K562 (cell line): ENCODE results near the gene ZNF333. TPM values are rescaled to one million over a fixed set of nuclear protein-coding genes. Genes with fewer than 3 reads are reported as not detected.
A peak's percentile ranks its signal among the peaks of the same experiment; 100 is the strongest.

Source experiments
- ARID1B ChIP-seq: fragments of 450-650 bp; IDR thresholded peaks from 2 replicates; pipeline ENCODE4 v1.6.1; 2016; ENCODE audit warnings: antibody characterized with exemption, mild to moderate bottlenecking, inconsistent platforms
- BRCA1 ChIP-seq, 2 experiments: fragments of 450-650 bp in 1 of 2; sonication (generic) in 1 of 2; formaldehyde crosslinking in 1 of 2; IDR thresholded peaks; 2 replicates each; pipeline versions ENCODE4 v1.5.0 to v1.6.1; 2017 to 2020; ENCODE audit warnings: mild to moderate bottlenecking in 1 of 2, missing genetic modification reagents in 1 of 2
- CEBPG ChIP-seq, 3 experiments: fragments of 200-800 bp in 1 of 3; sonication (Bioruptor generic) in 1 of 3; sonication (generic) in 1 of 3; formaldehyde crosslinking in 1 of 3; IDR thresholded peaks in 2 of 3; conservative IDR thresholded peaks in 1 of 3; 2 replicates each; pipeline versions ENCODE4 v1.6.1 to v1.8.0; 2016 to 2022; ENCODE audit warnings: missing compliant biosample characterization in 2 of 3, missing genetic modification characterization in 2 of 3, mild to moderate bottlenecking in 1 of 3, missing genetic modification reagents in 1 of 3
- DMBX1 ChIP-seq: fragments of 250-450 bp; sonication (Bioruptor Pico); IDR thresholded peaks from 2 replicates; pipeline ENCODE4 v1.8.0; 2022; ENCODE audit warnings: inconsistent platforms, mild to moderate bottlenecking, moderate library complexity, borderline replicate concordance
- ELF4 ChIP-seq: fragments of 450-650 bp; formaldehyde crosslinking; IDR thresholded peaks from 2 replicates; pipeline ENCODE4 v1.4.0; 2022; ENCODE audit warnings: missing genetic modification characterization
- GABPA ChIP-seq: fragments of 200-800 bp; sonication (Bioruptor generic); conservative IDR thresholded peaks from 2 replicates; pipeline ENCODE4 v1.6.1; 2016; ENCODE audit warnings: low read depth, missing genetic modification characterization, missing compliant biosample characterization
- HCFC1 ChIP-seq: IDR thresholded peaks from 2 replicates; pipeline ENCODE4 v1.6.1; 2012; ENCODE audit warnings: low read depth, low read length, improper control_type of control experiment
- KHSRP ChIP-seq: fragments of 450-650 bp; IDR thresholded peaks from 2 replicates; pipeline ENCODE4 v1.6.1; 2017
- MEF2A ChIP-seq: IDR thresholded peaks from 2 replicates; pipeline ENCODE4 v1.6.1; 2011; ENCODE audit warnings: low read depth, mild to moderate bottlenecking, low read length, moderate library complexity; ENCODE audit not compliant: control insufficient read depth
- NFATC3 ChIP-seq: fragments of 450-650 bp; IDR thresholded peaks from 2 replicates; pipeline ENCODE4 v1.6.1; 2017; ENCODE audit warnings: mild to moderate bottlenecking
- POLR2A ChIP-seq: fragments of 450-650 bp; conservative IDR thresholded peaks from 2 replicates; pipeline ENCODE4 v1.6.1; 2016
- POLR2AphosphoS2 ChIP-seq: IDR thresholded peaks from 2 replicates; pipeline ENCODE4 v1.6.1; 2012; ENCODE audit warnings: low read length, improper control_type of control experiment
- POLR2B ChIP-seq: fragments of 450-650 bp; IDR thresholded peaks from 2 replicates; pipeline ENCODE4 v1.6.1; 2018; ENCODE audit warnings: low read depth; ENCODE audit not compliant: partially characterized antibody
- POLR2H ChIP-seq: IDR thresholded peaks from 2 replicates; pipeline ENCODE4 v1.6.1; 2016; ENCODE audit warnings: missing genetic modification characterization, low read depth, mild to moderate bottlenecking, control low read depth, missing compliant biosample characterization, moderate library complexity
- POLR3A ChIP-seq: IDR thresholded peaks from 2 replicates; pipeline ENCODE4 v1.6.1; 2011; ENCODE audit warnings: borderline replicate concordance, mild to moderate bottlenecking, moderate library complexity; ENCODE audit not compliant: insufficient read length, insufficient read depth; ENCODE audit errors: extremely low read depth
- RFX7 ChIP-seq: fragments of 250-450 bp; sonication (Bioruptor Pico); IDR thresholded peaks from 2 replicates; pipeline ENCODE4 v1.5.1; 2021; ENCODE audit warnings: mild to moderate bottlenecking
- ZC3H8 ChIP-seq: fragments of 450-650 bp; IDR thresholded peaks from 2 replicates; pipeline ENCODE4 v1.6.1; 2017
- ZNF316 ChIP-seq: fragments of 450-650 bp; IDR thresholded peaks from 2 replicates; pipeline ENCODE4 v1.6.1; 2016
- ZNF584 ChIP-seq: fragments of 200-800 bp; sonication (Bioruptor generic); IDR thresholded peaks from 2 replicates; pipeline ENCODE4 v1.6.1; 2016; ENCODE audit warnings: low read depth, mild to moderate bottlenecking, missing genetic modification characterization, missing compliant biosample characterization
- ZNF785 ChIP-seq: fragments of 250-450 bp; sonication (Bioruptor Pico); IDR thresholded peaks from 2 replicates; pipeline ENCODE4 v1.4.0; 2020; ENCODE audit warnings: mild to moderate bottlenecking
- polyA plus RNA-seq, 8 experiments: library from polyadenylated mRNA; depleted of rRNA in 4 of 8; stranded (reverse) in 5 of 8; unstranded in 3 of 8; fragments of >200 nt; fragmentation: Nextera tagmentation in 2 of 8; fragmentation: Illumina TruSeq in 1 of 8; extraction: Ambion mirVana in 2 of 8; extraction: Trizol in 1 of 8; gene quantifications; 2 replicates each; pipeline versions ENCODE4 v1.2.1 to v1.2.3, GENCODE V29; 2011 to 2014; ENCODE audit warnings: inconsistent platforms in 1 of 8, missing spikeins in 1 of 8
- total RNA-seq, 7 experiments: library from RNA; depleted of rRNA in 6 of 7; stranded (reverse); fragments of >200 nt in 6 of 7; fragmentation: Illumina TruSeq in 2 of 7; extraction: Trizol in 2 of 7; gene quantifications; 2 replicates each; pipeline versions ENCODE4 v1.2.1 to v1.2.3, GENCODE V29; 2011 to 2021; ENCODE audit warnings: low replicate concordance in 1 of 7
- TF ChIP-seq, protein P1 (sequence below): fragments of 450-650 bp; formaldehyde crosslinking; IDR thresholded peaks from 2 replicates; pipeline ENCODE4 v1.4.0; 2020; ENCODE audit warnings: mild to moderate bottlenecking, mixed read lengths
- TF ChIP-seq, protein P2 (sequence below): fragments of 450-650 bp; formaldehyde crosslinking; IDR thresholded peaks from 2 replicates; pipeline ENCODE4 v1.4.0; 2022; ENCODE audit warnings: missing genetic modification characterization
- TF ChIP-seq, protein P3 (sequence below): sonication (generic); formaldehyde crosslinking; IDR thresholded peaks from 2 replicates; pipeline ENCODE4 v1.8.0; 2022; ENCODE audit warnings: mild to moderate bottlenecking, missing genetic modification reagents
- TF ChIP-seq, protein P4 (sequence below): sonication (generic); formaldehyde crosslinking; IDR thresholded peaks from 2 replicates; pipeline ENCODE4 v1.9.0; 2022; ENCODE audit warnings: mild to moderate bottlenecking, missing genetic modification reagents

Gene ZNF333
- total and polyA plus RNA-seq, 9 of the 15 experiments (the other 6 are each of a cell fraction or from before 2014, with no cell fraction given), result 2.8 to 10.3 (median 6.3) TPM

DNA sequence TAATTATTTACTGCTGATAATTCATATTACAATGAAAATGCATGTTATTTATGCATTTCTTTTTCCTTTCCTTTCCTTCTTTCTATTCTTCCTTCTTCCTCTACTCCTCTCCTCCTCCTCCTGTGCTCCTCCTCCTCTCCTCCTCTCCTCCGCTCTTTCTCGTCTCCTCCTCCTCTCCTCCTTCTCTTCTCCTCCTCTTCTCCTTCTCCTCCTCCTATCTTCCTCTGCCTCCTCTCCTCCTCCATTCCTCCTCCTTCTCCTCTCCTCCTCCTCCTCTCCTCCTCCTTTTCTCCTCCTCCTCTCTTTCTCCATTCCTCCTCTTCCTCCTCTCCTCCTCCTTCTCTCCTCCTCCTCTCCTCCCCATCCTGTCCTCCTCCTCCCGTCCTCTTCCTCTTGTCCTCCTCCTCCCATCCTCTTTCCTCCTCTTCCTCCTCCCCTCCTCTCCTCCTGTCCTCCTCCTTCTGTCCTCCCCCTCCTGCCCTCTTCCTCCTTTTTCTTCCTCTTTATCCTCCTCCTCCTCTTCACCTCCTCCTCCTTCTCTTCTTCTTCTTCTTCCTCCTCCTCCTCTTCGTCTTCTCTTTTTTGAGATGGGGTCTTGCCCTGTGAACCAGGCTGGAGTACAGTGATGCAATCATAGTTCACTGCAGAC is 73.8 kb downstream of the ZNF333 start (continued):
- TF ChIP-seq ELF4 (CRISPR knock-in tag) (peak; percentile 82), ZNF584 (no peak), ZNF785 (CRISPR knock-in tag) (no peak), POLR2AphosphoS2 (no peak), DMBX1 (CRISPR knock-in tag) (no peak), MEF2A (no peak), POLR2H (tag) (no peak), POLR3A (no peak), POLR2B (peak; percentile 51), POLR2A (peak; percentile 48; the same call in 1 of the 2 replicates), ARID1B (no peak), ZNF316 (0 out of 2 replicates have a peak, but pooled peaks have one; percentile 22), HCFC1 (no peak), NFATC3 (no peak), BRCA1 (IDR thresholded peaks at IDR 0.05) (no peak), BRCA1 (CRISPR knock-in tag; IDR thresholded peaks at IDR 0.05) (no peak), ZC3H8 (no peak), GABPA (no peak), CEBPG (CRISPR knock-in tag; IDR thresholded peaks at IDR 0.05) (no peak), CEBPG (tag; conservative IDR thresholded peaks at IDR 0.05 in 1 of 2, IDR thresholded peaks at IDR 0.05 in 1 of 2) (no peak), KHSRP (no peak), RFX7 (CRISPR knock-in tag) (no peak)
- TF ChIP-seq, protein P1, sequence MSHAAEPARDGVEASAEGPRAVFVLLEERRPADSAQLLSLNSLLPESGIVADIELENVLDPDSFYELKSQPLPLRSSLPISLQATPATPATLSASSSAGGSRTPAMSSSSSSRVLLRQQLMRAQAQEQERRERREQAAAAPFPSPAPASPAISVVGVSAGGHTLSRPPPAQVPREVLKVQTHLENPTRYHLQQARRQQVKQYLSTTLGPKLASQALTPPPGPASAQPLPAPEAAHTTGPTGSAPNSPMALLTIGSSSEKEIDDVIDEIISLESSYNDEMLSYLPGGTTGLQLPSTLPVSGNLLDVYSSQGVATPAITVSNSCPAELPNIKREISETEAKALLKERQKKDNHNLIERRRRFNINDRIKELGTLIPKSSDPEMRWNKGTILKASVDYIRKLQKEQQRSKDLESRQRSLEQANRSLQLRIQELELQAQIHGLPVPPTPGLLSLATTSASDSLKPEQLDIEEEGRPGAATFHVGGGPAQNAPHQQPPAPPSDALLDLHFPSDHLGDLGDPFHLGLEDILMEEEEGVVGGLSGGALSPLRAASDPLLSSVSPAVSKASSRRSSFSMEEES (CRISPR knock-in tag), result no peak
- TF ChIP-seq, protein P2, sequence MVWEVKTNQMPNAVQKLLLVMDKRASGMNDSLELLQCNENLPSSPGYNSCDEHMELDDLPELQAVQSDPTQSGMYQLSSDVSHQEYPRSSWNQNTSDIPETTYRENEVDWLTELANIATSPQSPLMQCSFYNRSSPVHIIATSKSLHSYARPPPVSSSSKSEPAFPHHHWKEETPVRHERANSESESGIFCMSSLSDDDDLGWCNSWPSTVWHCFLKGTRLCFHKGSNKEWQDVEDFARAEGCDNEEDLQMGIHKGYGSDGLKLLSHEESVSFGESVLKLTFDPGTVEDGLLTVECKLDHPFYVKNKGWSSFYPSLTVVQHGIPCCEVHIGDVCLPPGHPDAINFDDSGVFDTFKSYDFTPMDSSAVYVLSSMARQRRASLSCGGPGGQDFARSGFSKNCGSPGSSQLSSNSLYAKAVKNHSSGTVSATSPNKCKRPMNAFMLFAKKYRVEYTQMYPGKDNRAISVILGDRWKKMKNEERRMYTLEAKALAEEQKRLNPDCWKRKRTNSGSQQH (CRISPR knock-in tag), result 0 out of 2 replicates have a peak, but pooled peaks have one; percentile 19
- TF ChIP-seq, protein P3, sequence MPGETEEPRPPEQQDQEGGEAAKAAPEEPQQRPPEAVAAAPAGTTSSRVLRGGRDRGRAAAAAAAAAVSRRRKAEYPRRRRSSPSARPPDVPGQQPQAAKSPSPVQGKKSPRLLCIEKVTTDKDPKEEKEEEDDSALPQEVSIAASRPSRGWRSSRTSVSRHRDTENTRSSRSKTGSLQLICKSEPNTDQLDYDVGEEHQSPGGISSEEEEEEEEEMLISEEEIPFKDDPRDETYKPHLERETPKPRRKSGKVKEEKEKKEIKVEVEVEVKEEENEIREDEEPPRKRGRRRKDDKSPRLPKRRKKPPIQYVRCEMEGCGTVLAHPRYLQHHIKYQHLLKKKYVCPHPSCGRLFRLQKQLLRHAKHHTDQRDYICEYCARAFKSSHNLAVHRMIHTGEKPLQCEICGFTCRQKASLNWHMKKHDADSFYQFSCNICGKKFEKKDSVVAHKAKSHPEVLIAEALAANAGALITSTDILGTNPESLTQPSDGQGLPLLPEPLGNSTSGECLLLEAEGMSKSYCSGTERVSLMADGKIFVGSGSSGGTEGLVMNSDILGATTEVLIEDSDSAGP (CRISPR knock-in tag), result no peak
- TF ChIP-seq, protein P4, sequence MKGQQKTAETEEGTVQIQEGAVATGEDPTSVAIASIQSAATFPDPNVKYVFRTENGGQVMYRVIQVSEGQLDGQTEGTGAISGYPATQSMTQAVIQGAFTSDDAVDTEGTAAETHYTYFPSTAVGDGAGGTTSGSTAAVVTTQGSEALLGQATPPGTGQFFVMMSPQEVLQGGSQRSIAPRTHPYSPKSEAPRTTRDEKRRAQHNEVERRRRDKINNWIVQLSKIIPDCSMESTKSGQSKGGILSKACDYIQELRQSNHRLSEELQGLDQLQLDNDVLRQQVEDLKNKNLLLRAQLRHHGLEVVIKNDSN, result no peak
